Activated CD4-positive, alpha-beta T cell treated with anti-CD3 and anti-CD28 coated beads for 48 hours (primary cell): Measurements from ENCODE around the gene TRPT1.

Experiments
- DNase-seq: peaks from one replicate; pipeline ENCODE4 v3.0.0-alpha.2; 2020

Gene TRPT1

DNA sequence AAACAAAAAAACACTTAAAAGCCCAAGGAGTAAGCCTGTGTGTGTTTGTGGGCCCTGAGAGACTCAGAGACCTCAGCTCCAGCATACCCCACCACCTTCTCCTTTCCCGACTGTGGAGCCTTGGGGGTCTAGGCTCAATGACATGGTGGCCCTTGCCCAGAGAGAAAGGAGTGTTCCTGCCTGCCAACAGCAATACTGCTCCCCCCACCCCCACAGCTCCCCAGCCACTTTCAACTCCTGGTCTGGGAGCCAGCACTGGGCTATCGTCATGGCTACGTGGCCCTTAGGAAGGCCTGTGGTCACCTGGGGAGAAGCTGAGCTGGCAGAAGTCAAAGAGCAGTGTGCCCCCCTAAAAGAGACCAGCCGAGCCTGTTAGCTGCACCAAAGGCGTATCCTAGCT is 18.1 kb upstream of the TRPT1 start:
- no peak for DNase-seq

DNA sequence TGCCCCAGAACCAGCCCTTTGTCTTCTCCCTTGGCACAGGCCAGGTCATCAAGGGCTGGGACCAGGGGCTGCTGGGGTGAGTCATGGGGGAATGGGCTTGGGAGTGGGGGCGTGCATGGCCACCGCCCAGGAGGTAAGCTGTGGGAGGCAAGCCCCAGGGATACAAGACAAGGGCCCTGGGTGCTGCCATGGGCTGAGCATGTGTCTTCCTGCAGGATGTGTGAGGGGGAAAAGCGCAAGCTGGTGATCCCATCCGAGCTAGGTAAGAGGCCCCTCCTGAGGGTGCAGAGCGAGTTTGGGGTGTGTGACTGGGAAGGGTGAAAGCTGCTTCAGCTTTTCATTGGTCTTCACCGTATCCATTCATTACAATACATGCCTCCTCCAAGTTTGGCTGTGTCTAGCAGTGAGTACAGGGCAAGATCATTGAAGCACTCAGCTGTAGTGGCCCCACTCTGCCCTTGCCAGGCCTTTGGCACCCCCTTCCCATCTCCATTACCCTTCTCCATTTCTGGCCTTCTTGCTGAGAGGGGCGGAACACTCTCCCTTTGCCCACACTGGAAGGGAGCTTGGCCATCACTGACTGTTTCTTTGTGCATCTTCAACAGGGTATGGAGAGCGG is 17.4 kb upstream of the TRPT1 start:
- DNase-seq = no peak

- DNase-seq = peak; percentile 43
These were observed 15.7 kb upstream of the TRPT1 start for GRCh38 chr11:64241491-64242374.

DNA sequence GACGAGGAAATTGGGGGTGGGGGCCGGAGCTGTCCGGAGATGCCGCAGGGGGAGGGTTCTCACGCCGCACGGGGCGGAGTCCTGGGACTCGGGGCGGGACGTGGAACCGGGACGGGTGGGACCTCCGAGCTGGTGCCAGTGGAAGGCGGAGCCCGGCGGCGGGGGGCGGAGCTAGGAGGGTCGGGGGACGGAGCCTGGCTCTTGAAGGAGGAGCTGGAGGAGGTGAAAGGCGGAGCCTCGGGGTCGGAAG is 15.2 kb upstream of the TRPT1 start:
- peak; percentile 100 for DNase-seq

- DNase-seq = peak; percentile 98
These were observed 14.7 kb upstream of the TRPT1 start, which contains the start of gene FKBP2 for GRCh38 chr11:64240435-64241240. FKBP2 (plus strand) TSS chr11:64241095; CDS start chr11:64242388, 1,293 bp downstream.

- DNase-seq = peak; percentile 25
These were observed 13.9 kb upstream of the TRPT1 start for GRCh38 chr11:64239662-64240434.

GRCh38 chr11:64238999-64239398 is 13.0 kb upstream of the TRPT1 start:
- no peak for DNase-seq

- no peak for DNase-seq
These were observed 12.1 kb upstream of the TRPT1 start for GRCh38 chr11:64238076-64238475.

- no peak for DNase-seq
These were observed 11.5 kb upstream of the TRPT1 start for GRCh38 chr11:64237484-64237951.

DNA sequence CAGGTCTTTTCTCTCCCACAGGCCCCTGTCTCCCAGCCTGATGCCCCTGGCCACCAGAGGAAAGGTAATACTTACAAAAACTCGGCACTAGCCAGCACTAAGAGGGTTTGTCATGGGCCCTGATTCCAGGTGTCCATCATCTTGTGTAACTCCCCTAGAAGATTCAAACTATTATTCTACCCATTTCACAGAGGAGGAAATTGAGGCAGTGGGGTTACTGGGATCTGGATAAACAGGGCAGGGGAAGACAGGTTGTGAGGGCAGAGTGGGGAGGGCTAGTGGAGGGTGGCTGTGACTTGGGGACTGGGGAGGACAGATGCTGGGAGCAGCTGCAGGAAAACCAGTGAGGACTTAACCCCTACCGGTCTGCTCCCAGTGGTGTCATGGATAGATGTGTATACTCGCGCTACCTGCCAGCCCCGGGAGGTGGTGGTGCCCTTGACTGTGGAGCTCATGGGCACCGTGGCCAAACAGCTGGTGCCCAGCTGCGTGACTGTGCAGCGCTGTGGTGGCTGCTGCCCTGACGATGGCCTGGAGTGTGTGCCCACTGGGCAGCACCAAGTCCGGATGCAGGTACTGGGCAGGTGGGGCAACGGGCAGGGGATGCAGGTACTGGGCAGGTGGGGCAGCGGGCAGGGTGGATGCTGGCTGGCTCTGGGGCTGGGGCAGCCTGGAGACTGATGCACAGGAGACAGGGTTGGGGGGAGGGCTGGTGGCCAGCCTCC is 9.6 kb upstream of the TRPT1 start:
- DNase-seq = no peak

- peak; percentile 59 for DNase-seq
These were observed 8.8 kb upstream of the TRPT1 start for GRCh38 chr11:64234647-64235379.

DNA sequence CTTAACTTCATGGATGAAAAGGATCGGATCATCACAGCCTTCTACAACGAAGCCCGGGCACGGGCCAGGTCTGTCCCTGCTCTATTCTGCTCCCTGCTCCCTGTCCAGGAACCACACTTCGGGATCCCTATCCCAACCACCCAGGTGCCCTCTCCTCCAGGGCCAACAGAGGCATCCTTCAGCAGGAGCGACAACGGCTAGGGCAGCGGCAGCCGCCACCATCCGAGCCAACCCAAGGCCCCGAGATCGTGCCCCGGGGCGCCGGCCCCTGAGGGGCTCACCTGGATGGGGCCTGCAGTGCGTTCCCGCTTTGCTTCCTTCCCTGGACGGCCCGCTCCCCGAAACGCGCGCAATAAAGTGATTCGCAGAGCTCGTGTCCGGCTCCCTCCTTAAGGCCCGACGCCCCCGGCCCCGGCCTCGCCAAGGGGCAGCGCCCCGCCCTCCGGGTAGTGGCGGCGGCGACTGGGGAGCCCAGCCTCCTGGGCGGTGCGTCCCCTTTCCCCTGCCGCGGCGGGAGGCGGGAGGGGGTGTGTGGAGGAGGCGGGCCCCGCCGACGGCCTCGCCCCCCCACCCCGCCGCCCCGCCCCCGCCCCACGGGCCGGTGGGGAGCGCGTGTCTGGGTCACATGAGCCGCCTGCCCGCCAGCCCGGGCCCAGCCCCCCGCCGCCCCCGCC is 8.1 kb upstream of the TRPT1 start, which contains the start of gene VEGFB:
TSS of gene VEGFB (plus strand) at position 672 of the 674 bp plus-strand sequence. CDS start 250 bp downstream, outside the sequence.
- peak; percentile 68 for DNase-seq

DNA sequence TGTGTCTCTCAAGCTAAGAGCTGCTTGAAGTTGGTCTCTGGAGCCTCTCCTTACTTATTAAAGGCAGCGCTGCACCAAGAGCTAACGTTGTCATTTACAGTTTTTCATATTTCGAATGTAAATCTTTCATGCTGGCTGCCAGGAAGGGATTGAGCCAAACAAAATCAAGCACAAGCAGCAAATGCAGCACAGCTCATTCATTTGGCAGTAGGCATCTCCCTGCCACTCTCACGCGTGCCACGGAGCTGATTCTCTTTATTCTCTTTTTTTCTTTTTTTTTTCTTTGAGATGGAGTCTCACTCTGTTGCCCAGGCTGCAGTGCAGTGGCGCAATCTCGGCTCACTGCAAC is 7.0 kb upstream of the TRPT1 start:
- no peak for DNase-seq

- no peak for DNase-seq
These were observed 6.4 kb upstream of the TRPT1 start for GRCh38 chr11:64232182-64232966.

- DNase-seq = no peak
These were observed 5.6 kb upstream of the TRPT1 start for GRCh38 chr11:64231546-64231945.

DNA sequence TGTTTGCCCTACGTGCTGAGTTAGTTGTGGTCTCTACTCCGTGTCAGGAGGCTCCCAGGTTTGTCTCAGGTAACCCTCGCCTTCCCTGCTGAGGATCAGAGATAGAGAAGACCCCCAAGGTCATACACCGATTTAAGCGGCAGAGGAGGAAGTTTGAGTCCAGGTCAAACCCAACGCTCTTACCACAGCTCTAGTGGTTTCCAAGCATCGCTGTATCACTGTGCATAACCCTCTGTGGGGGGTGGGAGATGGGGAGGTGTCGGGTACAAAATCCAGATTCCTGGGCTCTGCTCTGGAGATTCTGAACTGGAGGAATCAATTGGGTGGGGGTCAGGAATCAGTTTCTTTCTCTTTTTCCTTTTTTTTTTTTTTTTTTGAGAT is 5.0 kb upstream of the TRPT1 start:
- no peak for DNase-seq

DNA sequence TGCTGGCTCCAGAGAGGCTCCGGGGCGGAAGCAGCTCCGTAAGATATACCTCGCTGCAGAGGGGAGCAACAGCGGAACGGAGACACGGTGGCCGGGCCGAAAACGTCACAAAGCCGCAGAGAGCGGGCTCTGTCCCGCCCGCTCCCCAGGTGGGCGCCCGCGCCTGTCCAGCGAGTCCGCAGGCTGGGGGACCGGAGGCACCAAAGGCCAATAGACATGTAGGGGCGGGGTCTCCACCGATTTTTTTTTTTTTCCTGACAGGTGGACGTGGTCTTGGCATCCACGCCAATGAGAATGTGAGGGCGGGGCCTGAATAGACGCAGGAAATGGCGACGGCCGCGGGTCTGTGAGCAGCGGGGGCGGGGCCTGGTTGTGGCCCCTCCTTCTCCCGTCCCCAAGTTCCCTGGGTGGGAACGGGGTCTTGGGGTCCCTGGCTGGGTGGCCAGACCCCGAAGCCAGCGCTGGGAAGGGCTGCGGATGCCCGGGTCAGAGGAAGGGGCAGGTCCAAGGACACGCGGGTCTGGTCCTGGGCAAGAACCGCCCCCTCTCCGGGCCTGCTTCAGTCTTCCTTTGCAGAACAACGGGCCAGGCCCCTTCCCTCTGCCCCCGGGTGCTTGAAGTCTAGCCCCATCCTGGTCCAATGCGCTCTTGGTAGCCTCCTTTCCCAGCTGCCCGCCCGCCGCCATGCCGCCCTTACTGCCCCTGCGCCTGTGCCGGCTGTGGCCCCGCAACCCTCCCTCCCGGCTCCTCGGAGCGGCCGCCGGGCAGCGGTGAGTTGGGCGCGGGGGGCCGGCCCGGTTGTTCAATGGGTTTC is 4.4 kb upstream of the TRPT1 start, which contains the start of gene DNAJC4:
TSS of gene DNAJC4 (plus strand) at position 378 of the 814 bp plus-strand sequence. CDS start at position 685, 307 bp downstream.
- DNase-seq = peak; percentile 92

DNA sequence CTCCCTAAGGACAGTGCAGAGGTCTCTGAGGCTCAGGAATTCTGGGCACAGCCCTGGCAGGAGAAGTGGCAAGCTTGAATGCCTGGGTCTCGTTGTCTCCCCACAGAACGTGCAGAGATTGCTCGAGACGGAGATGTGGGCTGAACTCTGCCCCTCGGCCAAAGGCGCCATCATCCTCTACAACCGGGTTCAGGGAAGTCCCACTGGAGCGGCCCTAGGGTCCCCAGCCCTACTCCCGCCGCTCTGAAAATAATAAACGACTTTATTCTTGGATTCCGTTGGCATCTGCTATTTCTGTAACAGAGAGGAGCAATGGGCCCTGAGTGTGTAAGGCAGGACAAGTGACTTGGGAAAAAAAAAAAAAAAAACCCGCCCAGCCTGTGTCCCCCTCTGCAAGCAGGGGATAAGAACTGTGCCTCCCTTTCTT is 3.8 kb upstream of the TRPT1 start:
- DNase-seq = no peak
